Astrocyte (in vitro differentiated cells and primary cell): ENCODE measurements around the gene QPCT. TPM values are rescaled to one million over a fixed set of nuclear protein-coding genes. Genes with fewer than 3 reads are reported as not detected.

Experiments used
- DNase-seq: peaks from one replicate; pipeline ENCODE4 v3.0.0-alpha.2; 2010; ENCODE audit warnings: low read depth
- FAIRE-seq: peaks from 2 replicates; lab custom pipeline; 2011; peaks lifted over from hg19 to GRCh38; lab: Jason Lieb, UNC
- H2AFZ ChIP-seq: 2 replicates; pipeline ENCODE4 v1.6.0; 2012; ENCODE audit warnings: low read depth, low read length, inconsistent platforms
- H3K27ac ChIP-seq: 2 replicates; pipeline ENCODE4 v1.5.1; 2011; ENCODE audit warnings: low read depth, low read length, inconsistent platforms
- H3K27me3 ChIP-seq: 2 replicates; pipeline ENCODE4 v1.6.0; 2011; ENCODE audit warnings: low read length, inconsistent platforms; ENCODE audit not compliant: insufficient read depth
- H3K36me3 ChIP-seq: 2 replicates; pipeline ENCODE4 v1.5.1; 2011; ENCODE audit warnings: low read length, inconsistent platforms; ENCODE audit not compliant: insufficient read depth
- H3K4me1 ChIP-seq: 2 replicates; pipeline ENCODE4 v1.5.1; 2011; ENCODE audit warnings: low read length, inconsistent platforms; ENCODE audit not compliant: insufficient read depth
- H3K4me2 ChIP-seq: 2 replicates; pipeline ENCODE4 v1.6.0; 2012; ENCODE audit warnings: low read length, inconsistent platforms
- H3K4me3 ChIP-seq: 2 replicates; pipeline ENCODE4 v1.5.1; 2011; ENCODE audit warnings: low read depth, mild to moderate bottlenecking, low read length, inconsistent platforms; ENCODE audit not compliant: insufficient read depth
- H3K79me2 ChIP-seq: 2 replicates; pipeline ENCODE4 v1.6.0; 2012; ENCODE audit warnings: mild to moderate bottlenecking, low read length, inconsistent platforms; ENCODE audit not compliant: insufficient read depth
- H3K9ac ChIP-seq: 2 replicates; pipeline ENCODE4 v1.6.0; 2012; ENCODE audit warnings: mild to moderate bottlenecking, low read length, inconsistent platforms
- H3K9me3 ChIP-seq: 2 replicates; pipeline ENCODE4 v1.5.1; 2012; ENCODE audit warnings: low read depth, mild to moderate bottlenecking, low read length, inconsistent platforms; ENCODE audit not compliant: insufficient read depth
- H4K20me1 ChIP-seq: 2 replicates; pipeline ENCODE4 v1.6.0; 2012; ENCODE audit warnings: low read length, inconsistent platforms; ENCODE audit not compliant: insufficient read depth
- H3K27ac Mint-ChIP-seq: one replicate; pipeline ENCODE4 v1.8.0; 2021; ENCODE audit warnings: mild to moderate bottlenecking, mixed read lengths; ENCODE audit not compliant: unreplicated experiment
- H3K27me3 Mint-ChIP-seq: one replicate; pipeline ENCODE4 v1.8.0; 2021; ENCODE audit warnings: low read depth, mixed read lengths; ENCODE audit not compliant: unreplicated experiment
- H3K36me3 Mint-ChIP-seq: one replicate; pipeline ENCODE4 v1.8.0; 2021; ENCODE audit warnings: low read depth, mixed read lengths; ENCODE audit not compliant: unreplicated experiment
- H3K4me1 Mint-ChIP-seq: one replicate; pipeline ENCODE4 v1.8.0; 2021; ENCODE audit warnings: low read depth, mixed read lengths; ENCODE audit not compliant: unreplicated experiment
- H3K4me3 Mint-ChIP-seq: one replicate; pipeline ENCODE4 v1.8.0; 2021; ENCODE audit warnings: mild to moderate bottlenecking, moderate library complexity, mixed read lengths; ENCODE audit not compliant: unreplicated experiment
- H3K9me3 Mint-ChIP-seq: one replicate; pipeline ENCODE4 v1.8.0; 2021; ENCODE audit warnings: mild to moderate bottlenecking, mixed read lengths; ENCODE audit not compliant: unreplicated experiment
- CTCF ChIP-seq: IDR thresholded peaks from 2 replicates; pipeline ENCODE4 v1.5.1; 2011; ENCODE audit warnings: low read depth, mild to moderate bottlenecking, inconsistent platforms, low read length, moderate library complexity; ENCODE audit not compliant: insufficient read depth
- EZH2 ChIP-seq: IDR thresholded peaks from 2 replicates; pipeline ENCODE4 v1.6.1; 2012; ENCODE audit warnings: mild to moderate bottlenecking, low read length, inconsistent platforms; ENCODE audit not compliant: insufficient read depth
- total RNA-seq: library from RNA; stranded (reverse); gene quantifications from 2 replicates; pipeline ENCODE4 v1.2.1, GENCODE V29; 2021

Gene QPCT
- total RNA-seq, 1 donor from 2014 or later: 23.1 TPM

- Histone ChIP-seq H3K36me3 (no peaks in the 10 kb centered on the region), H3K9ac (no peak overlapping the region), H3K4me3 (no peak overlapping the region), H4K20me1 (peaks cover 56% of the 10 kb centered on the region), H3K27me3 (no peaks in the 10 kb centered on the region), H2AFZ (no peak overlapping the region), H3K27ac (no peak overlapping the region), H3K79me2 (peaks cover 90% of the 10 kb centered on the region), H3K4me2 (no peak overlapping the region), H3K4me1 (no peaks in the 10 kb centered on the region), H3K9me3 (no peaks in the 10 kb centered on the region)
- Mint-ChIP-seq H3K27me3 (no peaks in the 10 kb centered on the region), H3K36me3 (peaks cover 4% of the 10 kb centered on the region), H3K4me1 (peaks cover 21% of the 10 kb centered on the region), H3K9me3 (no peaks in the 10 kb centered on the region), H3K27ac (no peak overlapping the region), H3K4me3 (no peak overlapping the region)
- FAIRE-seq (no peak), DNase-seq (no peak)
- no peak for TF ChIP-seq CTCF
These were observed 46.8 kb upstream of the QPCT start for GRCh38 chr2:37297632-37298031.

- no peaks in the 10 kb centered on the region for H3K27me3 ChIP-seq
- Mint-ChIP-seq H3K4me1 (peaks cover 21% of the 10 kb centered on the region), H3K4me3 (no peak overlapping the region), H3K36me3 (peaks cover 1% of the 10 kb centered on the region), H3K27me3 (no peaks in the 10 kb centered on the region), H3K9me3 (no peaks in the 10 kb centered on the region), H3K27ac (peak overlapping the region; percentile 53)
- no peaks in the 10 kb centered on the region for H3K36me3 ChIP-seq
- H3K9me3 ChIP-seq: no peaks in the 10 kb centered on the region
- peaks cover 67% of the 10 kb centered on the region for H4K20me1 ChIP-seq
- H3K9ac ChIP-seq: no peak overlapping the region
- H3K4me1 ChIP-seq: no peaks in the 10 kb centered on the region
- FAIRE-seq (no peak), DNase-seq (no peak)
- H3K27ac ChIP-seq: no peak overlapping the region
- H3K4me2 ChIP-seq: no peak overlapping the region
- no peak for TF ChIP-seq CTCF
- TF ChIP-seq EZH2: no peak
- H3K4me3 ChIP-seq: no peak overlapping the region
- H2AFZ ChIP-seq: no peak overlapping the region
- peaks cover 96% of the 10 kb centered on the region for H3K79me2 ChIP-seq
These were observed 44.3 kb upstream of the QPCT start for GRCh38 chr2:37300146-37300545.

GRCh38 chr2:37300578-37300977 is 43.9 kb upstream of the QPCT start:
- Mint-ChIP-seq H3K9me3 (no peaks in the 10 kb centered on the region), H3K4me1 (peaks cover 21% of the 10 kb centered on the region), H3K27ac (no peak overlapping the region), H3K36me3 (peaks cover 1% of the 10 kb centered on the region), H3K27me3 (no peaks in the 10 kb centered on the region), H3K4me3 (no peak overlapping the region)
- H3K79me2 ChIP-seq: peaks cover 96% of the 10 kb centered on the region
- no peak overlapping the region for H3K9ac ChIP-seq
- H3K27ac ChIP-seq: no peak overlapping the region
- no peak overlapping the region for H3K4me3 ChIP-seq
- no peaks in the 10 kb centered on the region for H3K36me3 ChIP-seq
- H2AFZ ChIP-seq: no peak overlapping the region
- no peak for FAIRE-seq
- DNase-seq: peak; percentile 42
- no peaks in the 10 kb centered on the region for H3K9me3 ChIP-seq
- H4K20me1 ChIP-seq: peaks cover 67% of the 10 kb centered on the region
- no peak overlapping the region for H3K4me2 ChIP-seq
- no peaks in the 10 kb centered on the region for H3K4me1 ChIP-seq
- TF ChIP-seq CTCF (no peak), EZH2 (no peak)
- no peaks in the 10 kb centered on the region for H3K27me3 ChIP-seq
